T-helper 9 cell (primary cell): Measurements from ENCODE around the gene TM2D3.

Experiments
- DNase-seq: peaks from one replicate; pipeline ENCODE4 v3.0.0-alpha.2; 2020
- total RNA-seq, 2 donors: gene quantifications; one replicate each; lab custom pipeline; 2026; lab: John Stamatoyannopoulos, UW

TM2D3 gene, protein sequence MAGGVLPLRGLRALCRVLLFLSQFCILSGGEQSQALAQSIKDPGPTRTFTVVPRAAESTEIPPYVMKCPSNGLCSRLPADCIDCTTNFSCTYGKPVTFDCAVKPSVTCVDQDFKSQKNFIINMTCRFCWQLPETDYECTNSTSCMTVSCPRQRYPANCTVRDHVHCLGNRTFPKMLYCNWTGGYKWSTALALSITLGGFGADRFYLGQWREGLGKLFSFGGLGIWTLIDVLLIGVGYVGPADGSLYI
- total RNA-seq = 43.7 to 75.1 reads per million in 2 donors

DNA sequence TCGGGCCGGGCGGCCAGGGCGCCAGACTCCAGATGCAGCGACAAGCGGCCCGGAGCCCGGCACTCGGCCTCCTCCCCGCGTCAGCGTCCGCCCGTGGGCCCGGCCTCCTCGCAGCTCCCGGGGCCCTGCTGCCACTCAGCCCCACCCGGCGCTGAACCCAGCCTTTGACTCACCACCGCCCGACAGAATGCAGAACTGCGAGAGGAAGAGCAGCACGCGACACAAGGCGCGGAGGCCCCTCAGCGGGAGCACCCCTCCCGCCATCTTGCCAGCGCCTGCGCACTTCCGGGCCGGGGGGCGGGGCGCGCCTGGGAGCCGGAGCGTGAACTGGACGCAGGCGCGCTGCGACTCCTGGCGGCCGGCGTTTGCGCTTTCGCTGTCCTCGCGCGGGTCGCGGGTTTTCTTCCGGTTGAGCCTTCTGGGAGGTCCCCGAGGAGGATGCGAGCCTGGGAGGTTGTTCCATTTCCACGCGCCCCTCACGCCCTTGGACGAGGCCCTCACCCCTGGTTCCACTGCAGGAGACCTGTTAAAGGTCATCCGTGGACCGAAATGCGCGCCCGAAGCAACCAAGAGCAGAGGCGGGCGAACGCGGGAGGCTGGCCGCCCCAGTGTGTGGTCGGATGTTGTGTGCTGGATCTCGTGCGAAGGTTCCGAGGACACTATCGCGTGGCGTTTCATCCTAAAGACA is at the start of gene TM2D3:
Gene TM2D3, minus strand, starts transcription at position 284 of the 688 bp plus-strand sequence. Its CDS starts 20 bp downstream, at position 264.
- peak; percentile 94 for DNase-seq

DNA sequence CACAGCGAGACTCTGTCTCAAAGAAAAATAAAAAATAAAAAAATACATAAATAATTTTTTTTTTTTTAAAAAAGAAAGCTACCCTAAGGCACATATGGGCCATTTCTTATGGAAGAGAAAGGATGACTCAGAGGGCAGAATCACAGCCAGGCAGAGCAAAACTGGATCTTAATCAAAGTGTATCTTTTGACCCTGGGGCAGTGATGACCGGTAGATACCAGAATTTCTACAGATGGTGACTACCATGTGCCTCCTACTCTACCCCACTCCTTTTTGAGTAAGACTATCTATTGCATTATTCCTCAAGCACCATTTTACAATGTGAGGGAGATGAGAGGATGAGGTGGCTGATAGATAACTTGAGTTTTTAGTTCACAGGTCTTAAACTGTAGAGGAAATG is 46.1 kb upstream of the TM2D3 start:
- no peak for DNase-seq

DNA sequence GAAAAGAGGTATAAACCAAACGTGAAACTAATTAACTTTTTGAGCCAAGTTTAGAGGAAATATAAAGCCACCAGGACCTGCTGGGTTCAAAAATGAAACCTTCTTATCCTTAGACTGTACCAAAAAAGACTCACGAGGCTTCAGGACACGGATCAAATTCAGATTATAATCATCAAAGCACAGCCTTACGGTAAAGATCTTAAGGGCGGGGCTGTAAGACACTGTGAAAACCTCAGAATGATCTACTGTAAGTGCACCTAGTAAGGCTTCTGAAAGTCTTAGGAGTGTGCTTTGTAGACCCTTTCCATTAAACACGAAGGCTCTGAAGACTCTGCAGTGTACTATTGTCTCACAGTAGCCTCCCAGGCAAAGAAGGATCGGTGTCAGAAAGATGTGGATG is 45.3 kb upstream of the TM2D3 start:
- no peak for DNase-seq

DNA sequence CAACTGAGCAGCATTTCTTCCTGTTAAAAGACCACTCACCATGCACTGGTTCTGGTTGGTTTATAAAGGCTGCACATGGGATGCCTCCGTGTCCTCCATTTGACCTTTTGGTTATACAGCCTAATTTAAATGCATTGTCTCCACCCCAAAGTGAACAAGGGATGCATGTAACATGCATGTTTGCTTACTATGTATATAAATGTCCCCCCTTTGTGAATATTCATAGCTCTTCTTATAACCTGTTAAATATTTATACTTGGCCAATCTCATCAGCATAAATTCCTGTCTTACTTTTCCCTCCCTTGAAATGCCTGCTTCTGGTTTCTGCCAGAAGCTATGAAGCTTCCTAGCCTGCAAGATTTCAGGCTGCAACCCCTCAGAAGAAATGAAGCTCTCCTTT is 44.6 kb upstream of the TM2D3 start:
- no peak for DNase-seq

DNA sequence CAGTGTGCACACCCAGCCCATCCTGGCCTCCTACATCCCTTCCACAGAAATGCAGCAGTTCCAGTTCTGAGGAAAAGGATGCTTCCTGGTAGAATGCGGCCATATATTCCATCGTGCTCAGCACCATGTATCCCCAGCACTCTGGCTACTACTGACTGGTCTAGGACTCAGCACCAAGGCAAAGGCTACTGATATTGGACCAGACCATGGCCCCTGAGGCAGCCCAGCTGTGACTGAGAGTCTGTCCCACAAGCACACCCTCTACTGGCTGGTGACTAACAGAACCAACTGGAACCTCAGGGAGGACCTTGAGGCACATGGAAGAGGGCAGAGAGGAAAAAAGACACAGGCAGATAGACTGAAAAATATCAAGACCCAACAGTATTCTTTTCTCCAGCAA is 42.1 kb upstream of the TM2D3 start:
- DNase-seq = no peak

DNA sequence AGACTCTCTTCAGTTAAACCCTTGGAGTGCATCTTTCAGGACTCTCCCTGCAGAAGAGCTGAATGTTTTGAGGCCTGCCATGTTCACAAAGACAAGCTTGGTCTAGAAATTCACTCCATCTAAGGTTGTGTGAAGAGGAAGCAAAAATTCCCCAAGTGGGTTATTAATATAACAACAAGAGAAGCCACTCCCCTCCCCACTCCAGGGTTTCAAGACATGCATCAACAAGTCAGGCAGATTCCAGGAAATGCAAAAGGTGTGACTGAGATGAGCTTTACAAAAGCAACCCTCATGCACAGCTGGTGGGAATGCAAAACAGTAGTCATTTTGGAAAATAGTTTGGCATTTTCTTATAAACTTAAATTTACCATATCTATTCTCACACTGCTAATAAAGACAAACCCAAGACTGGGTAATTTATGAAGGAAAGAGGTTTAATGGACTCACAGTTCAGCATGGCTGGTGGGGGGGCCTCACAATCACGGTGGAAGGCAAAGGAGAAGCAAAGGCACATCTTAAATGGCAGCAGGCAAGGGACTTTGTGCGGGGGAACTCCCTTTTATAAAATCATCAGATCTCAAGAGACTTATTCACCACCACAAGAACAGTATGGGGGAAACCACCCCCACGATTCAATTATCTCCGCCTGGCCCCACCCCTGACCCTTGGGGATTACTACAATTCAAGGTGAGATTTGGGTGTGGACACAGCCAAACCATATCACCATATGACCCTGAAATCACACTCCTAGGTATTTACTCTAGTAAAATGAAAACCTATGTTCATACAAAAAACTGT is 40.8 kb upstream of the TM2D3 start:
- DNase-seq = no peak

DNA sequence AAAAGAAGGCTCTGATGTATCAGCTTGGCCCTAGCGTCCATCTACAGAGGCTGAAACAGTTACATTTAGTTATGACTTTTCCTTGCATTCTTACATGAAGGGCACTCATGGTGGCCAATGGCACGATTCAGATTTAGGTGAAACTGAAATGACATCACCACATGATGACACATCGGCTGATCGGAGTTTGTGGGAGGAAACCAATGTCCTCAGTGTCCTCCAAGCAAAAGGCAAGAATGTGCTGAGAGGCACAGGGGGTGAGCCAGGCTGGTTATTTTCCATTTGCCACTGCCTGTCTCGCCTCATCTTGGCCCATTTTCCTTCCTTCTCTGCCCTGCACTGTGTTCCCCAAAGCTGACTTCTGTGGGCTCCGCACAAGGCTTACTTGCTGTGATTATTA is 37.7 kb upstream of the TM2D3 start:
- DNase-seq = no peak

DNA sequence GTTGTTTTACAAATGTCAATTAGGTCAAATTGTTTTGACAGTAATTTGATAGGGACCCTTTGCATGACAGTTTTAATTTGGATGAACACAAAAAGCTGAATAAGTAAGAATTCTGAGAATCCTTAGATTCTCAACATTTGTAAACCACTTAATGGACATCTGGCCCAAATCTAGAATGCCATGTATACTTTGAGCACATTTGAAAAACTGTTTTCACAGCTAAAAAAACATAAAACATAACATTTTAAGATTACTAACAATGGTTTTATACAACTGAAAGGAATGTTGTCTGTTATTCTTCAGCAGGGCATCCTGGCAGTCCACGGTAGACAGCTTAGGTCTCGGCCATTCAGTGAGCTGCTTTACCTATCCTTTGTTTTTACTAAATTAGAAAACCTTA is 34.5 kb upstream of the TM2D3 start:
- DNase-seq = no peak

DNA sequence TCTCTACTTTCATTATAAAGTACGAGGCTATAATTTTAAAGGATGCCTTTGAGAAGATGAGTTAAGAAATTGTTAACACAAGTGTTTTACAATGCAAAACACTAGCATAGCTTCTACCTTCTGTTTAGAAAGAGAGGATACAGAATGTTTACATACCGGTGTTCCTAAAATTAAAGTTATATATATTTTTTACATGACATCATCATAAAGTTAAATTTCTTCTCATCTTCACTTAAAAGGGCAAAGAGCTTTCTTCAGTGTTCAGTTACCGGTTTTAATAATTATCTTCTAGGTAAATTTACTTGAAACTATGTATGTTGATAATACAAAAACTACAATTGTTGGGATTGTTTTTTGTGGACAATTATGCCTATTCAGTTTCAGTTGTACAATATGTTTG is 32.7 kb upstream of the TM2D3 start:
- DNase-seq = no peak

DNA sequence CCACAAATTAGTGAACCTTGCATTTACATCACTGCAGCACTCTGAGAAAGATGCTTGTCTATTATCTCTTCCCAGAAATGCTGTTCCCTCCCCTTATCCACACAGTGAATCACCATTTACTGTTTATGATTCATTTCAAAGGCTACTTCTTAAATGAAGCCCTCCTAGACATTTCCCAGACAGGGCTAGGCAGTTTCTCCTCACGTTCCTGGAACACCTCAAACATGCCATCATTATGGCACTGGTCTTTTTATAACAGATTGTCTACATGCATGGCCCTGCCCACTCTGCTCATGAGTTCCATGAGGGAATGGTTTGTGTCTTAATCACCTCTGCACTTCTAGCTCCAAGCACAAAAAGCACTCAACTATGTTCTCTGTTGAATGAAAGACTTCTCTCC is 32.2 kb upstream of the TM2D3 start:
- DNase-seq = no peak

DNA sequence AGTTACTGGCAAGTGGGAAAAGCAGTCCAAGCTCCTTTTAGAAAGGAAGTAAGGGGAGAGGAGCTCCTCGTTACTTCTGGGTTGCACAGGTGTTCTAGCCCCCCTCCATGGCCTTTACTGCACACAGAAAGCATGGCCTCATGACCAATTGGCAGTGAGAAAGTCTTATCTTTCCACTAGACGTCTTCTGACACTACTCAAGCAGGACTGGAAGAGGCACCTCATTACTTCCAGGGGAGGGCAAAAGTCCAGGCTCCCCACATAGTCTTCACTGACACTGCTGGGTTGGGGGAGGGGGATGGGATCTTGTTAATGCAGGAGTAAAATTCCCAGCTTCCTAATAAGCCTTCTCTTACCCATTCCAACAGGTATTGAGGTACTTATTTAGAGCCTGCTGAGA is 27.6 kb upstream of the TM2D3 start:
- no peak for DNase-seq

DNA sequence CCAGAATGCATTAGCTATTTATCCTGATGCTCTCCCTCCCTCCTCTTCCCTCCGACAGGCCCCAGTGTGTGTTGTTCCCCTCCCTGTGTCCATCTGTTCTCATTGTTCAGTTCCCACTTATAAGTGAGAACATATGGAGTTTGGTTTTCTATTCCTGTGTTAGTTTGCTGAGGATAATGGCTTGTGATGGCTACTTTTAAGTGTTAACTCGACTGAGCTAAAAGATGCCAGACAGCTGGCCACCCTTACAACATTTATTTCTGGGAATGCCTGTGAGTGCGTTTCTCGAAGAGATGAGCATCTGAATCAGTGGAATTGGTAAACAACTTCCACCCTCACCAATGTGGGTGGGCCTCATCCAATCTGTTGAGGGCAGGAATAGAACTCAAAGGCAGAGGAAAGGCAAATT is 24.7 kb upstream of the TM2D3 start:
- no peak for DNase-seq

DNA sequence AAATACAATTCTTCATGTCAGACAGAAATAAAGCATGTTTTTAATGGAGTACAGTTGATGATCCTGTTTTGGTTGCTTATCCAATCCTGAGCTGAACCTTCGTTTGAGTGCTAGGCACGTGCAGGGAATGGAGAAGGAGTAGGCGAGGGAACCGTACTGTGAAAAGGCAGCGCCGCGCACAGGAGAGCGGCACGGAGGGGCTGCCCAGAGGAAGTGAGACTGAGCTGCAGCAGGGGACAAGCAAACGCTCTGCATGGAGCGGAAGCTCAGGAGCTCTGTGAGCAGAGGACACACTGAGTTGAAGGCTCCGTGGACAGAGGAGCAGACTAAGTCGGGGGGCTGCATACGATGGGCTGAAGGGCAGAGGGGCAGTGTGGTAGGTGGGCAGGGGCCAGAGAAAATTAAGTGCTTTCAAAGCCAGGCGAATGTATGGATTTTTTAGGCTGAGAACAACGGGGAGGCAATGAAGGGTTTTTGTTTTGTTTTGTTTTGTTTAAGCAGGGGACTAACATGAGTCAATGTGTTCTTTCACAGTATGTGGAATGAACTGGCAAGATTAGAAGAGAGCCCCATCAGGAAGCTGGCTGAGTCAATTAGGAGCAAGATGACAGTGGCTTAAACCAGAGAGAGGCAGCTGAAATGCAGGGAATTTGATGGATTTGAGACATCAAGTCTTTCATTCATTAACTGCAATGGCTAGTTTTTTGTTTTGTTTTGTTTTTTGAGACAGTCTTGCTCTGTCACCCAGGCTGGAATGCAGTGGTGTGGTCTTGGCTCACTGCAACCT is 23.8 kb upstream of the TM2D3 start:
- no peak for DNase-seq

DNA sequence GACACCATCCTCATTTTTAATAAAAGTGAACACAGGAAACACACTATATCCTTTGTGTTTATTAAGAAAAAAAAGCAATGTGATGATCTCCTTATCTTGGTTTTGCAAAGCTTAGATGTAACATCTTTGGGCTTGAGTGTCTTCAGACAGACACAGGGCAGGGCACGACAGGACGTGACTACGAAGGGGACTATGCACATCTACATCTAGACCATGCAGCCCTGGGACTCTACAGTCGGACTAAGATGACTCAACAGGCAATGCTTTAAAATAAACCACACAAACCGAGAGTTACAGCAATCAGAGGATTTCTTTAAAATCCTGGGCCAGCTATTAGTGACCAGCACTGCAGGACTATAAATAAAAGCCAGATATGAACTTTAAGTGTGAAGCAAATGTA is 22.8 kb upstream of the TM2D3 start:
- DNase-seq = no peak

DNA sequence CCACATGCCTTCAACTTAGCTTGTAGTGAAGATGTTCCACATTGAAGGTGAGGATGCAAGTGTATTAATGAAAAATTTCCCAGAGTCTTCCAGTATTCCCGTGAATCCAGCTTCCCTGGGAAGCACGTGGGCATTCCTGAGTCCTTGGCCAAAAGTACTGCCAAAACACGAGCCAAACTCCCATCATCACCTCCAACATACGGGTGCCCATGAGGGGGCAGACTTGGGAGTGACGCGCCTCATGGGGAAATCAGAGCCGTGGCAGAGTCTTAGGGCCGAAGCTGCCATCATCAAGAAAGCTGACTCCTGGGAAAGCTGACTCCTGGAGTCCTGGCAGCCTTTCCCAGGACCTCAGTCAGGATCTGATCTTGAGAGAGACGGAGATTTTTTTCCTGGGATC is 20.1 kb upstream of the TM2D3 start:
- no peak for DNase-seq

DNA sequence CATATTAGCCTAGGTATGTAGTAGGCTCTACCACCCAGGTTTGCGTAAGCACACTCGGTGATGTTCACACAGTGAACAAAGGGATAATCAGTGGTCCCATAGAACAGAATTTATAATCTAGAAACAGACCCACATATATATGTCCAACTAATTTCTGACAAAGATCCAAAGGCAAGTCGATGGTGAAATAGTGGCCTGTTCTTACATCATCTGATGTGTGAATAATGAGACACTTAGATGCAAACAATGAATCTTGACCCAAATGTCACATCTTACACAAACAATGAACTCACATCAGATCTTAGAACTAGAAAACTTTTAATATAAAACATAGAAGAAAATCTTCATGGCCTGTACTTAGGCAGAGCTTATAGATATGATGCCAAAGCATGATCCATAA is 17.6 kb upstream of the TM2D3 start:
- no peak for DNase-seq

DNA sequence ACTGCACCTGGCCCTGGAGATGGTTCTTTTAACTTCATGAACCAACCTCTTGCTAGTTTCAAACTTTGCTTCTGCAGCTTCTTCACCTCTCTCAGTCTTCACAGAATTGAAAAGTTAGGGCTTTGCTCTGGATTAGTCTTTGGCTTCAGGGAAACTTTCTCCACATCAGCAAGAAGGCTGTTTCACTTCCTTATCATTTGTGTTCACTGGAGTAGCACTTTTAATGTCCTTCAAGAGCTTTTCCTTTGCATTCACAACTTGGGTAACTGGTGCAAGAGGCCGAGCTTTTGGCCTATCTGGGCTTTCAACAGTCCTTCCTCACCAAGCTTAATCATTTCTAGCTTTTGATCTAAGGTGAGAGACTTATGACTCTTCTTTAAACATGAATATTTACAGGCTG is 15.7 kb upstream of the TM2D3 start:
- DNase-seq = no peak

DNA sequence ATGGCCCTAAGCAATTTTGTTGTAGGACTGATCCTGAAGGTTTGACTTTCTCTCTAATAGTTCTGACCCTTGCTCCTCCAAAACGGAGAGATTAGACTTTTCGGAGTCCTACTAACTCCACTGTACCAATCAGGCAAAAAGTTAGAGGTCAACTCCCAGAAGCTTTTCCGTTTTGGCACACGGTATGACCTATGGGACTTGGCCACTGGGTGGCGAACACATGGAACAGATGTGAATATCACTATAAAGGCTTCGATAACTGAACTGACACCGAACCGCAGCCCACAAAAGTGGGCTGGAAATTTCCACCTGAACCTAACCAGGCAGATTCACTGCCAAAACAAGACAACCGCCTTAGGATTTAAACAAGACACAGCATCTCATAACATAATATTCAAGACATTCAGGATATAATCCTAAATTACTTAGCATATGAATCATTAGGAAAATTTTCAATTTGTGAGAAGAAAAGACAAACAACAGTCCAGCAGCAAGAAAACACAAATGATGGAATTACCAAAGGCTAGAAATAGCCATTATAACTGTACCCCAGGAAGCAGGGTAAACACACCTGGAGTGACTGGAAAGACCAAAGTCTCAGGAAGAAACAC is 12.2 kb upstream of the TM2D3 start:
- DNase-seq = no peak

DNA sequence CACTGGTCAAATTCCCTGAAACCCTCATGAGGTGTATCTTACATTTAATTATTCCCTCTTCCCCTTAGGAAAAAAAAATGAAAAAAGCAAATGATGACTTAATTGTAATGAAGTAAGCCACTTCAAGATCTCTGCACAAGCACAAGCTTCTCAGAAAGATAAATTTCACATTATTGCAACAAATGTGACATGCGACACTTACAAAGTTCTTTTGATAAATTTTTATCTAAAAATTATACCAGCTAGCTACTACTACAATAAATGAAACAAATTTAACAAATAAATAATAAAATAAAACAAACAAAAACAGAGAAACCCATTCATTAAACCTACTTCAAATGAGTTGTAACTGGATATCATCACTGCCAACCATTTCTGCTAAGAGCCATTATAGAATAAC is 10.0 kb upstream of the TM2D3 start:
- no peak for DNase-seq

DNA sequence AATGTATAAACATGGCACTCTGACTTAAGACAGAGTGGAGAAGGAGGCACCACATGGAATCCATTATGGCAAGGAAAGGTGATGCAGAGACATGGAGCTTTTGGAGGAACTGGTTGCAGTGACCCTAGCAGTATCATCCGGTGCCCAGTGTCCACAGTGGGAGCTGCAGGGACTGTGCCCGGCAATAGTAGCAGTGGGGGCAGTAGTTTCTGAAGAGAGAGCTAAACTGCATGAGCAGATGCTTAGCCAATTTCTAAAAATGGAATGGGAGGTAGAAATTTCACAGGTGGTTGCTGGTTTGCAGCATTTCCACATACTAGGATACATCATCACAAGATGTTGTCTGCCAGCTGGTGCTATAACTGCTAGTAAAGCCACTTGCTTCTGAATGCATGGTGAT is 7.8 kb upstream of the TM2D3 start:
- no peak for DNase-seq

DNA sequence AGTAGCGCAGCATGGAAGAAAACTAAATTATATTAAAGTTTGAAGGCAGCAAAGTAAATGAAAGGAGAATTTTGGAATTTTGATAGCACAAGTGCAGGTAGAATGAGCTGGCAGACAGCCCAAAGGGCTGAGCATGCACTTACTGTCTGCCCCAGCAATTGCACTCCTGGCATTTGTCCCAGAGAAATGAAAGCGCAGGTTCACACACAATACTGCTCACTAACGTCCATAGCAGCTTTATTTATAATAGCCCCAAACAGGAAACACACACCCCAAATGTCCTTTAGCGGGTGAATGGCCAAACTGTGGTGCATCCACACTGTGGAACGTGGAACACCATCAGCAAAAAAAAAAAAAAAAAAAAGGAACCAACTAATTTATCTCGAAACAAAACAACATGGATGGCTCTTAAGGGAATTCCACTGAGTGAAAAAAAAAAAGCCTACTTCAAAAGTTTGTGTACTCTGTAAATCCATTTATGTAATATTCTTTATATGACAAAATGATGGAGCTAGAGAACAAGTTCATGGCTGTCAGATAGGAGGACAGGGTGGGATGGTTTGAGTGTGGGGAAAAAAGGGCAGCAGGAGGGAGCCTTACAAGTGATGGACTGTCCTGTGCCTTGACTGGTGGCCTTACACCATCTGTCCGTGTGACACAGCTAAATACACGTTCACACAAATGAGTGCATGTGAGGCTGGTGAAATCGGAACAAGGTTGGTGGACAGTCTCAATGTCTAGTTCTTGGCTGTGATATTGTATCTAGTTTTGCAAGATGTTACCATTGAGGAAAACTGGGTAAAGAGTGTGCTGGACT is 6.0 kb upstream of the TM2D3 start:
- no peak for DNase-seq

DNA sequence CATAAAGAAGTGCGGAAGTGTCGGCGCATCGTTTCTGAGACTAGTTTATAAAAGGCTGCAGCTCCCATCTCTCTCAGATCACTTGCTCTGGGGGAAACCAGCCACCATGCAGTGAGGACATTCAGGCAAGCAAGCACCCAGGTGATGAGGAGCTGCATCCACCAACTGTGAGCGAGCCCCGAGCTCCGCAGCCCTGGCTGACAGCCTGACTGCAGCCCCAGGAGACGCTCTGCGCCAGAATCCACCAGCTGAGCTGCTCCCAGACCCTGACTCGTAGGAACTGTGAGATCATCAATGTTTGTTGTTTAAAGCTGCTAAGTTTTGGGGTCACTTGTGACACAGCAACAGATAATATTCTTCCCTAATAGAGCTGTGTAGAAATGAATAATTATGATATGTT is 5.0 kb upstream of the TM2D3 start:
- DNase-seq = no peak
